ENCODE results near the gene CIAO3.

The CIAO3 gene

GRCh38 chr16:763369-764183, 22.8 kb upstream of the CIAO3 start:
- DNase-seq, result no peak
- Histone ChIP-seq H3K4me1 (no peaks in the 10 kb centered on the region), H3K9me3 (no peaks in the 10 kb centered on the region), H3K4me3 (ENCODE audit: low read depth, low read length) (no peak overlapping the region), H3K36me3 (no peaks in the 10 kb centered on the region), H3K27me3 (no peaks in the 10 kb centered on the region)
- no peak for TF ChIP-seq CTCF (IDR thresholded peaks at IDR 0.05; ENCODE audit: low read depth, low read length)

- no peaks in the 10 kb centered on the region for H3K27me3 ChIP-seq
- H3K4me3 ChIP-seq (ENCODE audit: low read depth, low read length), result no peak overlapping the region
- no peak for DNase-seq
- H3K9me3 ChIP-seq, result no peaks in the 10 kb centered on the region
- H3K4me1 ChIP-seq, result no peaks in the 10 kb centered on the region
- TF ChIP-seq CTCF (IDR thresholded peaks at IDR 0.05; ENCODE audit: low read depth, low read length), result no peak
- H3K36me3 ChIP-seq, result no peaks in the 10 kb centered on the region
Observed at GRCh38 chr16:762595-763268, 21.9 kb upstream of the CIAO3 start.

GRCh38 chr16:761625-762513, 21.1 kb upstream of the CIAO3 start:
- no peaks in the 10 kb centered on the region for H3K27me3 ChIP-seq
- no peaks in the 10 kb centered on the region for H3K9me3 ChIP-seq
- H3K4me3 ChIP-seq (ENCODE audit: low read depth, low read length), result no peak overlapping the region
- no peak for DNase-seq
- TF ChIP-seq CTCF (IDR thresholded peaks at IDR 0.05; ENCODE audit: low read depth, low read length), result no peak
- no peaks in the 10 kb centered on the region for H3K36me3 ChIP-seq
- H3K4me1 ChIP-seq, result no peaks in the 10 kb centered on the region

- Histone ChIP-seq H3K4me3 (ENCODE audit: low read depth, low read length) (no peak within 1 kb of the TSS), H3K36me3 (no peaks in the 10 kb centered on the region), H3K9me3 (no peaks in the 10 kb centered on the region), H3K27me3 (no peaks in the 10 kb centered on the region), H3K4me1 (no peaks in the 10 kb centered on the region)
- DNase-seq, result no peak
- no peak for TF ChIP-seq CTCF (IDR thresholded peaks at IDR 0.05; ENCODE audit: low read depth, low read length)
Observed at GRCh38 chr16:760545-761343, 19.9 kb upstream of the CIAO3 start, which contains the start of gene MSLN. Gene MSLN, plus strand, starts transcription at chr16:760734. Its CDS starts 1,947 bp downstream, at chr16:762681.

GRCh38 chr16:760065-760464, 19.3 kb upstream of the CIAO3 start:
- no peak overlapping the region for H3K4me3 ChIP-seq (ENCODE audit: low read depth, low read length)
- DNase-seq, result no peak
- H3K27me3 ChIP-seq, result no peaks in the 10 kb centered on the region
- H3K36me3 ChIP-seq, result no peaks in the 10 kb centered on the region
- no peaks in the 10 kb centered on the region for H3K4me1 ChIP-seq
- TF ChIP-seq CTCF (IDR thresholded peaks at IDR 0.05; ENCODE audit: low read depth, low read length), result no peak
- H3K9me3 ChIP-seq, result no peaks in the 10 kb centered on the region

Data from BE2C (cell line).